Spleen (tissue), 13 donors: Measurements from ENCODE around the gene UQCC3. TPM values are rescaled to one million over a fixed set of nuclear protein-coding genes. Genes with fewer than 3 reads are reported as not detected.

Experiments
- DNase-seq: peaks from one replicate; pipeline ENCODE4 v3.0.0-alpha.2; 2020
- H3K27ac ChIP-seq, 8 donors: fragments of 200-600 bp; sonication (generic) in 7 of 8; 1 replicate in 4 of 8; 2 replicates in 4 of 8; pipeline versions ENCODE4 v1.5.0 to v1.8.0; 2016 to 2021; ENCODE audit warnings: inconsistent platforms in 4 of 8, mild to moderate bottlenecking in 4 of 8, moderate library complexity in 1 of 8
- H3K27me3 ChIP-seq, 7 donors: fragments of 200-600 bp; sonication (generic) in 6 of 7; replicated peaks in 1 of 7; 1 replicate in 4 of 7; 2 replicates in 3 of 7; pipeline versions ENCODE4 v1.5.0 to v1.8.0; 2016 to 2021; ENCODE audit warnings: inconsistent platforms in 3 of 7, mild to moderate bottlenecking in 1 of 7
- H3K36me3 ChIP-seq, 6 donors: fragments of 200-600 bp; sonication (generic) in 5 of 6; 1 replicate in 4 of 6; 2 replicates in 2 of 6; pipeline versions ENCODE4 v1.5.0 to v1.8.0; 2016 to 2021; ENCODE audit warnings: inconsistent platforms in 2 of 6
- H3K4me1 ChIP-seq, 6 donors: fragments of 200-600 bp; sonication (generic) in 5 of 6; 1 replicate in 3 of 6; 2 replicates in 3 of 6; pipeline versions ENCODE4 v1.5.0 to v1.8.0; 2016 to 2021; ENCODE audit warnings: inconsistent platforms in 3 of 6
- H3K4me3 ChIP-seq, 8 donors: fragments of 200-600 bp; sonication (generic) in 7 of 8; 1 replicate in 4 of 8; 2 replicates in 4 of 8; pipeline versions ENCODE4 v1.5.0 to v1.8.0; 2016 to 2021; ENCODE audit warnings: inconsistent platforms in 4 of 8, mild to moderate bottlenecking in 4 of 8, moderate library complexity in 2 of 8
- H3K9me3 ChIP-seq, 8 donors: fragments of 200-600 bp; sonication (generic) in 7 of 8; 1 replicate in 4 of 8; 2 replicates in 4 of 8; pipeline versions ENCODE4 v1.5.0 to v1.8.0; 2016 to 2021; ENCODE audit warnings: inconsistent platforms in 4 of 8
- CTCF ChIP-seq, 11 experiments: fragments of 200-600 bp in 7 of 11; fragments of 450-650 bp in 4 of 11; sonication (generic) in 4 of 11; IDR thresholded peaks in 8 of 11; conservative IDR thresholded peaks in 3 of 11; 1 replicate in 7 of 11; 2 replicates in 4 of 11; pipeline versions ENCODE4 v1.4.0 to v1.8.0; 2016 to 2021; ENCODE audit warnings: antibody characterized with exemption in 11 of 11, inconsistent platforms in 4 of 11, mild to moderate bottlenecking in 1 of 11
- POLR2A ChIP-seq, 3 donors: fragments of 450-650 bp; IDR thresholded peaks; one replicate each; pipeline ENCODE4 v1.5.1; 2017; ENCODE audit warnings: antibody characterized with exemption in 3 of 3, mild to moderate bottlenecking in 1 of 3
- POLR2AphosphoS5 ChIP-seq, 3 donors: sonication (generic); formaldehyde crosslinking; IDR thresholded peaks; one replicate each; pipeline ENCODE4 v1.5.1; 2017; ENCODE audit warnings: antibody characterized with exemption in 3 of 3
- WGBS, 5 donors: extraction: QIAGEN DNeasy Blood & Tissue Kit in 3 of 5; methylation state at CpG; one replicate each; pipeline versions ENCODE4 v1.1.5 to v1.1.7; 2013 to 2018; 5-methylcytosine and 5-hydroxymethylcytosine counted together
- intact Hi-C: fragments of 100-400 bp; cut with DNase I; formaldehyde crosslinking; loops from one replicate; pipeline ENCODE4 v1.15.0; 2023; ENCODE audit warnings: low total_unique reads
- long read RNA-seq, 2 donors: transcript quantifications; one replicate each; lab custom pipeline, GENCODE V29; 2026
- polyA plus RNA-seq, 3 donors: library from polyadenylated mRNA; stranded (reverse); fragments of 200-250 nt; gene quantifications; one replicate each; pipeline ENCODE4 v1.2.1, GENCODE V29; 2013
- total RNA-seq, 7 donors: library from RNA; depleted of rRNA in 3 of 7; stranded (reverse); fragments of >200 nt in 3 of 7; fragmentation: NEBNext Ultra II Directional in 4 of 7; extraction: Animal tissue kit (Norgen Biotek cat#: 25700) in 4 of 7; gene quantifications; one replicate each; pipeline versions ENCODE4 v1.1.0 to v1.2.1, GENCODE V29; 2016 to 2021
- donor health status: healthy with polysubstance abuse.
- donor health status: DM: no; HTN: no; CAD: no; lungs with moderate emphysema.
- donor health status: DM: no; HTN: no; CAD: no.
- donor health status: Bipolar disorder and iron deficiency.
- donor health status: healthy.
- donor health status: DM: no; HTN: no; CAD: no.
- donor health status: DM: yes; HTN: yes; CAD: no.

The UQCC3 gene
- total RNA-seq (1 to 10 TPM; 4.9 to 6.5 (median 5.9) TPM), polyA plus RNA-seq (10 to 100 TPM; 20.2 to 23.7 (median 23.3) TPM)
- long read RNA-seq, donor 1, transcript UQCC3-201 (2 exons, 1,947 nt): major isoform, 20 of 20 reads
- long read RNA-seq, donor 1, partial matches to known transcripts: 0 of 20 reads
- long read RNA-seq, donor 1, other reads (novel, unspliced or antisense): 0 of 20 reads
- long read RNA-seq, donor 2, transcript UQCC3-201 (2 exons, 1,947 nt): major isoform, 32 of 32 reads
- long read RNA-seq, donor 2, partial matches to known transcripts: 0 of 32 reads
- long read RNA-seq, donor 2, other reads (novel, unspliced or antisense): 0 of 32 reads

GRCh38 chr11:62671608-62672389 is at the start of gene UQCC3, which contains the start of gene LBHD1:
UQCC3 (plus strand) TSS chr11:62671673; CDS start chr11:62671746, 73 bp downstream.
LBHD1 (minus strand) TSS chr11:62672267; CDS start chr11:62670031, 2,236 bp downstream.
- Histone ChIP-seq H3K4me1 (peaks cover 25 to 91% (median 68%) of the 10 kb centered on the region in 6 donors), H3K9me3 (no peaks in the 10 kb centered on the region), H3K27ac (peak within 1 kb of the TSS; percentile 86 to 96 (median 94)), H3K36me3 (peaks cover 0 to 54% (median 28%) of the 10 kb centered on the region in 6 donors), H3K27me3 (no peaks in the 10 kb centered on the region), H3K4me3 (peak within 1 kb of the TSS; percentile 76 to 96 (median 93))
- peak; percentile 92 for DNase-seq
- 0 to 1% (median 0%) methylated on average over 32 to 59 of the region's 59 CpGs for WGBS, 5 donors
- intact Hi-C loops: loop anchor here (10.0 kb wide), 1 partner anchor 77 kb away; the partner anchor contains the start of gene TUT1
- peak; percentile 76 to 88 (median 86) for TF ChIP-seq POLR2AphosphoS5 (IDR thresholded peaks at IDR 0.05)
- peak in 1 of 3 donors; percentile 65 for TF ChIP-seq POLR2A (IDR thresholded peaks at IDR 0.05)
- peak in 1 of 11 experiments; percentile 3 for TF ChIP-seq CTCF (IDR thresholded peaks at IDR 0.05 in 8 of 11, conservative IDR thresholded peaks at IDR 0.05 in 3 of 11)

GRCh38 chr11:62622476-62623089 is 48.9 kb upstream of the UQCC3 start:
- Histone ChIP-seq H3K27ac (peak overlapping the region; percentile 78 to 95 (median 92)), H3K36me3 (peaks cover 5 to 54% (median 28%) of the 10 kb centered on the region in 6 donors), H3K4me1 (peaks cover 13 to 35% (median 20%) of the 10 kb centered on the region in 6 donors), H3K27me3 (no peaks in the 10 kb centered on the region), H3K4me3 (peak overlapping the region in 6 of 8 donors; percentile 78 to 91 (median 83)), H3K9me3 (no peaks in the 10 kb centered on the region)
- DNase-seq: no peak
- TF ChIP-seq CTCF (IDR thresholded peaks at IDR 0.05 in 8 of 11, conservative IDR thresholded peaks at IDR 0.05 in 3 of 11): no peak
- no peak for TF ChIP-seq POLR2AphosphoS5 (IDR thresholded peaks at IDR 0.05)
- no peak for TF ChIP-seq POLR2A (IDR thresholded peaks at IDR 0.05)
- intact Hi-C loops: no loop called here
- WGBS, 5 donors: 84 to 89% (median 86%) methylated on average over 7 of the region's 7 CpGs

GRCh38 chr11:62627713-62628112 is 43.8 kb upstream of the UQCC3 start:
- no peak for DNase-seq
- 79 to 92% (median 90%) methylated on average over 3 of the region's 3 CpGs for WGBS, 5 donors
- Histone ChIP-seq H3K4me3 (no peak overlapping the region), H3K27ac (no peak overlapping the region), H3K4me1 (peaks cover 0 to under 1% (median 0%) of the 10 kb centered on the region in 6 donors), H3K9me3 (no peaks in the 10 kb centered on the region), H3K36me3 (peaks cover 14 to 84% (median 77%) of the 10 kb centered on the region in 6 donors), H3K27me3 (no peaks in the 10 kb centered on the region)
- TF ChIP-seq POLR2AphosphoS5 (IDR thresholded peaks at IDR 0.05) (no peak), CTCF (IDR thresholded peaks at IDR 0.05 in 8 of 11, conservative IDR thresholded peaks at IDR 0.05 in 3 of 11) (no peak), POLR2A (IDR thresholded peaks at IDR 0.05) (no peak)
- intact Hi-C loops: no loop called here
